Measurements from ENCODE around the gene FGF2.
"Not testable (repeated sequence)": the region's sequence is repeated elsewhere in the genome, so short reads cannot be mapped to it uniquely, and the experiment has no call there.

The FGF2 gene

DNA sequence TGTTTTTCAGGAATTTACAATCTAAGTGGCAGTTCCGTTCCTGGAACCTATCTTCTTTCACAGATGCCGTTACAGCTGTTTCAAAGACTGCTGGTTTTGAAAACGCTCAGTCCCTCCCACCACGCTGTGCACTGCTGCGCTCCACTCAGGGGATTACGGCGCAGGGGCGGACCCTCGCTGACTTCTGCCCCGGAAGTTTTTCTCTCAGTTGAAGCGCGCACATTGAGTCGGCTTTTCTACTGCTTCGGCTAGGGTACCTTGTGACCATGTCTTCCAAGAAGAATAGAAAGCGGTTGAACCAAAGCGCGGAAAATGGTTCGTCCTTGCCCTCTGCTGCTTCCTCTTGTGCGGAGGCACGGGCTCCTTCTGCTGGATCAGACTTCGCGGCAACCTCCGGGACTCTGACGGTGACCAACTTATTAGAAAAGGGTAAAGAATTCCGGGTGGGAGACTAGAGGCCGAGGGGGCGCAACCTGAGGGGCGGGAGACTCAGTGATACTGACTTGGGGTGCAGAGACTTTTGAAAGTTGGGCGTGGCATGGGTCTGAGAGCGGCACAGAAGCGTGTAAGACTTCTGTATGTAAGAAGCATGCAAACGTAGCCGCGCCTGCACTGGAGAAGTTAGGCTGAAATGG lies 96.4 kb downstream of the FGF2 start:
- DNase-seq (ENCODE audit: low spot score), result peak; percentile 93

DNA sequence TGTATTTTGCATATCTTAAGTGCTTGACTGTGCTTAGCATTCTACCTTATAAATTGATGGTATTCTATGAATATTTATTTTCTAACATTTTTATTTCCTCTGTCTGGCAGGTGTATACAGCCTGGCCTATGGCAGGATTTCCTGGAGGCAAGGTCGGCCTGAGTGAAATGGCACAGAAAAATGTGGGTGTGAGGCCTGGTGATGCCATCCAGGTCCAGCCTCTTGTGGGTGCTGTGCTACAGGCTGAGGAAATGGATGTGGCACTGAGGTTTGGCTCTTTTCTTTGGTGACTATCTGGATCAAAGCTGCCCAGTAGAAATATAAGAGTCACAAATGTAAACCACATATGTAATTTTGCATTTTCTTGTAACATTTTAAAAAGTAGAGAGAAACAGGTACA lies 102.3 kb downstream of the FGF2 start:
- DNase-seq (ENCODE audit: low spot score), result no peak

DNA sequence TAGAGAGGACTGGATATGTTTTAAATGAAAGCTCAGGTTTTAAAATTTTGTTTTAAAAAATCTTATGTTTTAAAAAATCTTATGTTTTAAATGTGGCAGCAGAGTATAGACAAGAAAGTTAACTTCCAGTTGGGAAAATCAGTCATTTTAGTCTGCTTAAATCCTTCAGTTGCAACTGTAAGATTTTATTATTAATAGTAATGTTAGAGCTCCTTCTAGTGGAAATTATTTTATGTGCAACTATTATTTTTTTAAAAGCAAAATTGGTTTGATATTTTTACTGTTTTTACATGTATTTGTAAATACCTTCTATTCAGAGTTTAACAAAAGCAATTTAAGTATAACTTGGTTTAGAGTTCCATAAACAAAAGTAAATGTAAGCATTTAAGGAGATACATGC lies 104.2 kb downstream of the FGF2 start:
- DNase-seq (ENCODE audit: low spot score), result no peak

DNA sequence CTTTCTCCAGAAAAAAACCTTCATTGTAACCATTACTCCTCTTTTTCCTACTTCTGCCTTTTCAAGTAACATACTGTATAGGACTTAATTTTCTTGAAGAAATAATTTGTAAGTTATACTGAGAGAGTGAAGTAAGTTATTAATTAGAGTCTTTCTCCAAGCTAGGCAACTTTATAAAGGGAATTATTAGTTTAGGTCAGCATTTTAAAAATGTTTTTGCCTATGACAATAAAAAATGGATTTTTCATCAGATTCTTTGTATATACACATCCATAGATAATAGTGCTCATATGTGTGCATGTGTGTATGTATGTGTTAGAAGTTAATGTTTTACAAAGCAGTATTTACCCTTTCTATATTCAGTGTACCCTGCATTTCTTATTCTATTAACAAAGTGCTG lies 106.1 kb downstream of the FGF2 start:
- no peak for DNase-seq (ENCODE audit: low spot score)

DNA sequence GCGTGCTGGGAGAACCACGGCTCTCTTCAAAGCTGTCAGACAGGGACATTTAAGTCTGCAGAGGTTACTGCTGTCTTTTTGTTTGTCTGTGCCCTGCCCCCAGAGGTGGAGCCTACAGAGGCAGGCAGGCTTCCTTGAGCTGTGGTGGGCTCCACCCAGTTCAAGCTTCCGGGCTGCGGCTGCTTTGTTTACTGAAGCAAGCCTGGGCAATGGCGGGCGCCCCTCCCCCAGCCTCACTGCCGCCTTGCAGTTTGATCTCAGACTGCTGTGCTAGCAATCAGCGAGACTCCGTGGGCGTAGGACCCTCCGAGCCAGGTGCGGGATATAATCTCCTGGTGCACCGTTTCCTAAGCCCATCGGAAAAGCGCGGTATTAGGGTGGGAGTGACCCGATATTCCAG lies 118.5 kb downstream of the FGF2 start:
- DNase-seq (ENCODE audit: low spot score), result not testable (repeated sequence)

DNA sequence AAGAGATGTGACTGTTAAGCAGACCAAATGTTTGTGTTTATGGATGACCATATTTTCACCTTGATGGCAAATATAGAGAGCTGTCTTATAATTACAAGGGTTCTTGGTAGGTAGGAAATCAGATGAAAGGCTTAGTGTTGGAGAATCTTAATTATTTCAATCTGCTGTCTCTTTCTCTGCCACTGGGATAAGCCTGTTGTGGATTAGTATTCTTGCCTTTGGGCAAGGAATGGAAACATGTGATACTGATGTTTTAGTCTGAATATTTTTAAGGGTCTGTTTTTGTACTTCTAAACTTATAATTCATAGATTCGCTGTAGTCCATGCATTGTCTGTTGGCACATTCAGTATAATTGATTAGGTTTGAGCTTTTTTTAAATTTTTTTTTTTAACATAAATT lies 119.5 kb downstream of the FGF2 start:
- DNase-seq (ENCODE audit: low spot score), result no peak
